Skin epidermis (tissue), 12 donors: ENCODE results near the gene RXRG.

Experiments used
- H3K27ac ChIP-seq, 21 experiments: fragments of 200-600 bp; sonication (generic) in 11 of 21; one replicate each; pipeline ENCODE4 v1.5.0; 2020; ENCODE audit warnings: mild to moderate bottlenecking in 3 of 21, inconsistent platforms in 2 of 21, moderate library complexity in 2 of 21
- H3K4me3 ChIP-seq, 7 experiments: fragments of 200-600 bp; sonication (generic) in 2 of 7; one replicate each; pipeline ENCODE4 v1.5.0; 2020; ENCODE audit warnings: inconsistent platforms in 2 of 7, mild to moderate bottlenecking in 2 of 7, moderate library complexity in 1 of 7

RXRG gene

GRCh38 chr1:165376811-165377311, 68.1 kb downstream of the RXRG start:
- H3K4me3 ChIP-seq: peak overlapping the region in 4 of 7 experiments; percentile 20 to 21 (median 20)
- peak overlapping the region in 14 of 21 experiments; percentile 18 to 93 (median 74) for H3K27ac ChIP-seq

DNA sequence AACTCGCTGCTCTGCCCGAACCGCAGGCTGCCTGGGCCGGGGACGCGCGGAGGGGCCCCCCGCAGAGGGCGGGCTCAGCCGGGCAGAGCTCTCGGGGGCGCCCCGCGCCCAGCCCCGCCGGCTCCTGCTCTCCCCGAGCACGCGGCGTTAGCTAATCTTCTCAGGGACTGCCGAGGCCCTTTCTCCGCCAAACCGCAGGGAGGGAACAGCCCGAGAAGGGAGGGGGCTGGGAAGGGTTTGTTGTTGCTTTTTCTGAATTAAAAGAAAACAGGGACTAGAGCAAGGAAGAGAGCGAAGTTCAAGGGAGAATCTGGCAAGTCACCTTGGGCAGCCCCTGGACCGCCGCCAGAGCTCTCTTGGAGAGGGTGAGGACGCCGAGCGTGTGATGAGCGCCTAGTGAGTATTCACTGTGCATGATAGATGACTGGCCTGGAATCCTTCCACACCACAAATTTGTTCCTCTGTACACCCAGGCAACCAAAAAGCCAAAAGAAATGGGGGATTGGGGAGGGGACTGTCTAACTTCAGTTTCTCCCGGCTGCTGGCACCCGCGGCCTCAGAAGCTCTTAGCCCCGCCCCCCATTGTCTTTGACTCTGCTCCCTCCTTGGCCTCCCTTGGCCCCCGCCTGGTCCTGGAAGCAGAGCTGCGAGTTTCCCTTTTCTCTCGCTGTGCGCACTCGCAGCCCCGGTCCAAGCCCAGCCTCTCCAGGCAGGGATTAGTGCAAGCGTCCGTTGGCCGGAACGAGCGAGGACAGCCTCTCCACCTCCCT, 68.7 kb downstream of the RXRG start:
- peak overlapping the region in 6 of 7 experiments; percentile 12 to 26 (median 20) for H3K4me3 ChIP-seq
- peak overlapping the region; percentile 18 to 93 (median 78) for H3K27ac ChIP-seq

GRCh38 chr1:165375623-165376022, 69.3 kb downstream of the RXRG start:
- peak overlapping the region; percentile 18 to 93 (median 78) for H3K27ac ChIP-seq
- H3K4me3 ChIP-seq: peak overlapping the region in 4 of 7 experiments; percentile 20 to 26 (median 21)

- Histone ChIP-seq H3K4me3 (no peak overlapping the region), H3K27ac (no peak overlapping the region)
These were observed 73.2 kb downstream of the RXRG start for GRCh38 chr1:165371588-165372225.

DNA sequence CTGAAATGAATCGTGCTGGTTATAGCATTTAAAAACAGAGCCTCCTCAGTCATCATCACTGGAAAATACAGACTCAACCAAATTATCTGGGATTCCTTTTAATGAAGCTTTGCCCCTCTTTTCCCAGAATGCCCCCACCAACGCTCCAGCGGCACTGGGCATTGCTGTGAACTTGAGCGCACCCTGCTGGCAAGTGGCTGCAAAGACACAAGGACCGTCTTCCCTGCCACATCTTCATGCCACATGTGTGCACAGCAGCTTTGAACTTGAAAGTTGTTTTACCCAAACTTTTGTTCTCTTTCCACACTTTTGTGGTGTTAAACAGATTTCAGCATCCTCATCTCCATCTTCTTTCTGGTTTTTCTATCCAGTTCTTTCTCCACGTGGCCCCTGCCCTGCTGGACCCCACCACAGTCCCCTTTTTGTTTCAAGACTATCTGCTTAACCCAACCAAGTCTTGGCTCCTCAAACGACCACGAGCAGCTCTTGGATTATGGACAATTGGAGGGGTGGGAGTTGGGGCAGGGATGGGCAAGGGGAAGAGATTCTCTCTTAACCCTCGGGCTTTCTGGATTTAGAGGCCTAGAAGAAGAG, 75.6 kb downstream of the RXRG start:
- H3K4me3 ChIP-seq: no peak overlapping the region
- H3K27ac ChIP-seq: no peak overlapping the region

- Histone ChIP-seq H3K4me3 (no peak overlapping the region), H3K27ac (no peak overlapping the region)
These were observed 77.4 kb downstream of the RXRG start for GRCh38 chr1:165367375-165367993.

DNA sequence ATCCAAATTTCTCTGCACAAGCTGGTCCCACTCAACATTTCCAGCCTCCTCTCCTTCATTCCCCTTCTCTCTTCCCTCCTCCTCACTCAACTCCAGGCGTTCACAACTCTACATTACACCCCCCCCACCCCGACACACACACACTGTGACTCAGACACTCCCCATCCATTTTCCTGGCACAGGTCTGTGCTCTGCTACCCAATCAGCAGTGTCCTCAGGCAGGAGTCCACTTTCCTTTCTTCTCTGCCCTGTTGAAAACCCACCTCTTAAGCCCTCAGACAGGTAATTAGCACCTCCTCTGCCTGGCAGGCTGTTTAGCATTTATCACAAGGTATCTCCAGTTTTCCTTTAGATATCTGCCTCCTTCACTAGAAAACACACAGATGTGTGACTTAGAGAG, 79.6 kb downstream of the RXRG start:
- Histone ChIP-seq H3K4me3 (no peak overlapping the region), H3K27ac (no peak overlapping the region)

DNA sequence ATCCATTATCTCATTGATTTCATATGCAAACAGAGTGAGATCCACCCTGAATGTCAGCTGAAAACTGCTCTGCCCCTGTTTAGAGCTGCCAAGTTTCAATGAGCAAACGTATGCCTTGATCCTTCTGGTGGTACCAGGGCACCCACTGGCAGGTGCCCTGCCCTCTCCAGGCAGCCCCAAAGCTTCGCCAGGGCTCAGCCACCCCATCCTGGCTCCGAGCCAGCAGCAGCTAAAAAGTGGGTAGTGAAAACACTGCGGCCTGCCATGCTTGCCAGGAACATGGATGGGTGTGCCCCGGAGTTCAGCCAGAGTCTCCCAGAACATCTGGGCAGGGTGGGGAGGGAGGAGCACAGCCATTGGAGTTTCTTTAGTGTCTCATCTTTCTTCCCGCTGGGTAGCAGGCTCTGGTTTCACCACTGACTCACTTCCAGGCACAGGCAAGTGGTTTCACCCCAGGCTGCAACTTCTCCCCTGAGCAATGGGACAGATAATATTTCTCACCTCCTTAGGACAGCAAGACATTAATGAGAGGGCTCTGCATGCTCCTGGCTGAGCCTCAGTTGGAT, 80.3 kb downstream of the RXRG start:
- Histone ChIP-seq H3K27ac (no peak overlapping the region), H3K4me3 (no peak overlapping the region)

DNA sequence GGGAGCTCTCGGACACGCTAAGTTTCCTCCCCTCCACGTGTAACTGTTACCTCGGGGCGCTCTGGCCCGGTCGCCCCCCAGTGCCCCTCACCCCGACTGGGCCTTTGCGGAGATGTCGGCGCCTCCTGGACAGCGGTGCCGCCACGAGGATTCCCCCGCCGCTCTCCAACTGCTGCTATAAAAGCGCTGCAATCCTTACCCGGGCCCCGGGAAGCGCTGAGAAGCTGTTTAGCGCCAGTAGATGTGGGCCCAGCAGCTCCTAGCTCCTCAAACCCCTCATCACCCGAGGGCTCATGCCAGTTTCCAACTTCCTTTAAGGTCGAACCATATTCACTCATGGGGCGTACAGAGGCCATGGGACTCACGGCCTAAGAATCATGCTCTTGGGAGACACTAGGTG, 88.0 kb downstream of the RXRG start:
- H3K4me3 ChIP-seq: peak overlapping the region in 2 of 7 experiments; percentile 16 to 26
- no peak overlapping the region for H3K27ac ChIP-seq

DNA sequence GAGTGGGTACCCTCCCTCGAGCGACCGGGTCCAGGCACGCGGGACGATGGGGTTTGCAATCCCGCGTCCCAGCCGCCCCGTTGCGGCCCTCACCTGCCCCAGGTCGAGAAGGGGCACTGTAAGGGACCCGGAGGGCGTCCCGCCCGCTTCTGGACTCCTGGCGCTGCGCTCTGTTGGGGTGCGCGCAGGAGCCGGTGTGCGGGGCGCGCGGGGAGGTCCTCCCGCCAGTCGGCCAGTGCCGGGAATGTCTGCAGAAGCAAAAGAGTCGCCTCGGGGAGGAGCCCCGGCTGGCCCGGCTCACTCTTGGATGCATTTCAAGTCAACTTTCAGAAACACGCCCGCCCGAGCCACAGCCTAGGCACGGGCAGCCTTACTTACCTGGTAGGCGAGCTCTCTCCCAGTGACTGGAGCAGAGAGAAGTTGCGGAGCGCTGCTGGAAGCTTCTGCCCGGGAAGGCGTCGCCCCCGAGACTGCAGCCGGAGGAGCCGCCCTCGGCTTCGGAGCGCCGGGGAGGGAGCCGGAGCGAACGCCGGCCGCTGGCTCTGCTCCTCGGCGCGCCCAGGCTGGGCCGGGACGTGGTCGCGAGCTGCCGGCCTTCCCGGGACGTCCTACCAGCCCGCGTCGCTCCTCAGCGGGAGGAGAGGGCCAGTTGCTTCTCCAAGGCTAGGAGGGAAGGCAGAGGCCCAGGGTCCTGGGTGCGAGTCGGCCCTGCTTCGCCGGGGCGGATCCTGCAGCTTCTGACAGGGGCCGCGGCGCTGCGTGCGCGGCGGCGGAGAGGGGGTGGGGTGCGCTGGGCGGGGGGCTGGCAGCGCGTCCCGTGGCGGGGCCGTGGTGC, 88.7 kb downstream of the RXRG start, which contains the start of gene LMX1A:
Gene LMX1A (minus strand): TSS at position 739 of the 835 bp plus-strand sequence. CDS start 1,156 bp downstream, outside the sequence.
- peak within 1 kb of the TSS in 6 of 7 experiments; percentile 10 to 29 (median 16) for H3K4me3 ChIP-seq
- no peak within 1 kb of the TSS for H3K27ac ChIP-seq

DNA sequence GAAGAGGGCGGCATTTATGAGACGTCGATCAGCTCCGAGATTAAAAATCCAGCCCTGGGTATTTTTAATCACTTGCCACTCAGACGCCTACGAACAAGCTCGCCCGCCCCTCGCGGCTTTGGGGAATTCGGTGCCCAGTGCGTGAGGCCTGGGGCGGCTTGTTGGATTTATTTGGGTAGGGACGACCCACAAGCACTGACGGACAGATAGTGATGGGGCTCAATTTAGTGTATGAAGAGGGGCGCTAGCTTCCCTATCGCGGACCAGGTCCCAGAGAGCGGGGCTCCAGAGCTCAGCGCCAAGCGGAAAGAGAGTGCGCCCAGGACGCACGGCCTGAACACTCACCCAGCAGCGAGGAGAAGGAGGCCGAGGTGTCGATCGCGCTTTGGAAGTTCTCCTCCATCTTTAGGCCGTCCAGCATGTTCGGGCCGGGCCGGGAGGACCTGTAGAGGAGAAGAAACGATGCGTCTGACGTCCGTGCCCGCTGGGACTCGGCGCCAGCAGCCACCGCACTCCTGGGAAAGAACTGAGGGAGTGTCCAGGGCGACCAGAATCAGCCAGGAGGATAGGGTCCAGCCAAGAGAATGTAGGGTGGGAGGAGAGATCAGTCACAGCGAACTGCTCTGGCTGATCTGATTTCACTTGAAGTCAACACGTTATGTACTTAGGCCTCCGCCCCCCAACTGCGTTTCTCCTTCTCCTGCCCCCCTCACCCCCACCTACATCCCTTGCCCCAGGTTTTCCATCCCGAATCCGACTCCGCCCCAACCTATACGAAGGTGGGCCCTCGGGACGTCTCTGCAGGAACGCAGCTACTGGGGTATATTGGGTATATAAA, 89.6 kb downstream of the RXRG start:
- no peak overlapping the region for H3K27ac ChIP-seq
- peak overlapping the region in 1 of 7 experiments; percentile 26 for H3K4me3 ChIP-seq

- Histone ChIP-seq H3K4me3 (no peak overlapping the region), H3K27ac (no peak overlapping the region)
These were observed 90.2 kb downstream of the RXRG start for GRCh38 chr1:165354739-165355138.

- H3K4me3 ChIP-seq: no peak overlapping the region
- H3K27ac ChIP-seq: no peak overlapping the region
These were observed 90.9 kb downstream of the RXRG start for GRCh38 chr1:165353731-165354671.

DNA sequence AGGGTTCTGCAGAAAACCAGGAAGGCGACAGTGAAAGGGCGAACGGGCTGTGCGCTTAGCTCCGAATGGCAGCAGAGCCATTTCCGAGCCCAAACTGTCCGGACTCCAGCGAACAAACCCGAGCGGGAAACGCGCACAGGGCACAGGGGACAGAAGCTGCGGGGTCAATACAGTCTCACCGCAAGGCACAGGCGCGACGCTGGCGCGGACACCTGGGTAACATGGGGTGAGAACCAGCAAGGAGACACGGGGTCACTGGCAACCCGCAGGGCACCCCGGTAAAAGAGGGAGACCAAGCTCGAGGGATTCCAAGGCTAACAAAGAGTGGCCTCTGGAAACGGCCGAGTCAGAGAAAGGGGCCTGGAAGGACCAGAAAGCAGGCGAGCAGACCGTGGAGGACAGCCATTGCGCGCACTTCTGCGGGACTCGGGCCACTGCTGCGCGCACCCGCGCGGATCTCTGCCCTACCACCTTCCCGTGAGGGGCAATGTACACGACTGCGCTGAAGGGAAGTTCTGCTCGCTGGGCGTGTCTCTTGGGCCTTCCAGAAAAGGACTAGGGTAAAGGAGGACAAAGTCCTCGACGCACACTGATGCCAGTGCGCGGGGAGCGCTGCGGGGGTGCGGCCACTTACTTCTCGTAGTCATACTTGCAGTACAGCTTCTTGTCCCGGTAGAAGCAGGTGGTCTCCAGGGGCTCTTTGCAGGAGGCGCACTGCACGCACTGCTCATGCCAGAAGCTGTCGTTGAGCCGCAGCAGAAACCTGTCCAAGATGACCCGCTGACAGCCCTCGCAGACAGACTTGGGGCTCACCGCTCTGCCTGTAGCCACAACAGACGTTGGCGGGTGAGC, 92.3 kb downstream of the RXRG start:
- Histone ChIP-seq H3K27ac (no peak overlapping the region), H3K4me3 (no peak overlapping the region)

GRCh38 chr1:165351863-165352441, 93.0 kb downstream of the RXRG start:
- Histone ChIP-seq H3K4me3 (no peak overlapping the region), H3K27ac (no peak overlapping the region)
